GM19035 (cell line): ENCODE measurements around the gene RNU6-9.
"Not testable (repeated sequence)": the region's sequence is repeated elsewhere in the genome, so short reads cannot be mapped to it uniquely, and the experiment has no call there.

ENCODE experiments used
- ATAC-seq: cut with Tn5 transposase; IDR thresholded peaks from one replicate; pipeline ENCODE4 v1.9.1; 2021; ENCODE audit not compliant: unreplicated experiment

RNU6-9 gene

GRCh38 chr19:892894-893689 is at the start of gene RNU6-9, which contains the start of gene MED16:
TSS of gene RNU6-9 (plus strand) at chr19:893484.
TSS of gene MED16 (minus strand) at chr19:893187. CDS start at chr19:891131, 2,056 bp downstream.
- peak; percentile 86 for ATAC-seq

GRCh38 chr19:843836-844545 is 49.3 kb upstream of the RNU6-9 start:
- ATAC-seq: no peak

- no peak for ATAC-seq
Measured at GRCh38 chr19:844546-844971, 48.7 kb upstream of the RNU6-9 start.

DNA sequence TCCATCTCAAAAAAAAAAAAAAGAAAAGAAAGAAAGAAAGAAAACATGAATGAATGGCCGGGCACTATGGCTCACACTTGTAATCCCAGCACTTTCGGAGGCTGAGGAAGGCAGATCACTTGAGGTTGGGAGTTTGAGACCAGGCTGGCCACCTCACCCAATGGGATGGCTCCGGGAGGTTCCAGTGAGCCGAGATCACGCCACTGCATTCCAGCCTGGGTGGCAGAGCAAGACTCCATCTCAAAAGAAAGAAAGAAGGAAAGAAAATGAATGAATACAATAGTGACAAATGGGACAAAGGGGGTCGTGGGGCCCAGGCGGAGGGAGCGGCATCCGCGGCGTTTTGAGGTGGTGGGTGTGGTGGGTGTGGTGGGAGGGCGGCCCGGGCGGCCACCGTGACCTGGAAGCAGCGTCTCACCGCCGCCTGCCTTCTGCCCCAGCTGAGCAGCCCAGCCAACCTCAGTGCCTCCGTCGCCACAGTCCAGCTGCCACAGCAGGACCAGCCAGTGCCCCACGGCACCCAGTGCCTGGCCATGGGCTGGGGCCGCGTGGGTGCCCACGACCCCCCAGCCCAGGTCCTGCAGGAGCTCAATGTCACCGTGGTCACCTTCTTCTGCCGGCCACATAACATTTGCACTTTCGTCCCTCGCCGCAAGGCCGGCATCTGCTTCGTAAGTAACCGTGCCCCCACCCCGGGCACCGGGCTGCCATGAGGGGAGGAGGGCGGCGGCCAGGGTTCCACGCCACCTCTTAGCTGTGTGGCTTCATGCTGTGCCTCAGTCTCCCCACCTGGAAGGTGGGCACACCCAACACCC is 47.4 kb upstream of the RNU6-9 start:
- no peak for ATAC-seq

- ATAC-seq: no peak
Measured at GRCh38 chr19:848386-848921, 44.8 kb upstream of the RNU6-9 start.

GRCh38 chr19:849195-849594 is 44.1 kb upstream of the RNU6-9 start:
- ATAC-seq: not testable (repeated sequence)

- ATAC-seq: no peak
Measured at GRCh38 chr19:850221-850978, 42.9 kb upstream of the RNU6-9 start.

GRCh38 chr19:850979-851335 is 42.3 kb upstream of the RNU6-9 start:
- no peak for ATAC-seq

GRCh38 chr19:852136-853013 is 40.9 kb upstream of the RNU6-9 start, which contains the start of gene ELANE:
TSS of gene ELANE (plus strand) at chr19:852303. CDS start at chr19:852329, 26 bp downstream.
- ATAC-seq: no peak

GRCh38 chr19:853014-853585 is 40.2 kb upstream of the RNU6-9 start:
- ATAC-seq: no peak

- ATAC-seq: not testable (repeated sequence)
Measured at GRCh38 chr19:853614-854220, 39.6 kb upstream of the RNU6-9 start.

GRCh38 chr19:854549-854948 is 38.7 kb upstream of the RNU6-9 start:
- ATAC-seq: no peak

DNA sequence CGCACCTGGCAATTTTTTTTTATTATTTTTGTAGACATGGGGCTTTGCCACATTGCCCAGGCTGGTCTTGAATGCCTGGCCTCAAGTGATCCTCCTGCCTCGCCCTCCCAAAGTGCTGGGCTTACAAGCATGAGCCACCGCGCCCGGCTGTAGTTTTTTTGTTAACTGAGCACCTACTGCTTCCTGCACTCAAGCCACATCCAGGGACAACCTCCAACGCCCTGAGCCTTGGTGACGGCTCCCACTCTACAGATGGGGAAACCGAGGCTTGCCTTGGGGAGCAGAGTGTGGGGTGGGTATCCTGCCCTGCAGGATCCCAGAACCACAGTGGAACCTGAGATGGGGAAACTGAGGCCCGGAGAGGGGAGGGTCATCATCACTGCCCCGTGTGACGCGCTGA is 38.1 kb upstream of the RNU6-9 start:
- no peak for ATAC-seq

DNA sequence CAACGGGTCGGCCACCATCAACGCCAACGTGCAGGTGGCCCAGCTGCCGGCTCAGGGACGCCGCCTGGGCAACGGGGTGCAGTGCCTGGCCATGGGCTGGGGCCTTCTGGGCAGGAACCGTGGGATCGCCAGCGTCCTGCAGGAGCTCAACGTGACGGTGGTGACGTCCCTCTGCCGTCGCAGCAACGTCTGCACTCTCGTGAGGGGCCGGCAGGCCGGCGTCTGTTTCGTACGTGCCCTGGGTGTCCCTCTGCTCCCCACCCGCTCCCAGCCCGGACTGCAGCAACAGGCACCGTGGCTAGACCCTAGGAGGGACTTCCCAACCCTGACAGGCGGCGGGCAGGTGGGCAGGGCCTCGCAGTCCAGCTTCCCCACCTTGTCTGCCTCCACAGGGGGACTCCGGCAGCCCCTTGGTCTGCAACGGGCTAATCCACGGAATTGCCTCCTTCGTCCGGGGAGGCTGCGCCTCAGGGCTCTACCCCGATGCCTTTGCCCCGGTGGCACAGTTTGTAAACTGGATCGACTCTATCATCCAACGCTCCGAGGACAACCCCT is 37.6 kb upstream of the RNU6-9 start:
- no peak for ATAC-seq

DNA sequence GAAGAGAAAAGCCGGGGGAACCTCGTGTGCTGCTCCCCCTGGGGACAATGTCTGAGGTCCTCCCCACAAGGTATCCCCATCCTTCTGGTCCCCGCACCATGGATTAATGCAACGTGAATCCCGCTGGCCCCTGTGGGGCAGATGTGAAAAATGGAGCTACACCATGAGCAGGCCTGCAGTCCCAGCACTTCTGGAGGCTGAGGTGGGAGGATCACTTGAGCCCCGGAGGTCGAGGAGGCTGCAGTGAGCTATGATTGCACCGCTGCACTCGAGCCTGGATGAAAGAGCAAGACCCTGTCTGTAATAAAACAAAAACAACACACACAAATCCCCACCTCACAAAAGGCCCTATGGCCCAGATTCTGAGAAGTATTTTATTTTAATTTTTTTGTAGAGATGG is 35.0 kb upstream of the RNU6-9 start:
- ATAC-seq: no peak

DNA sequence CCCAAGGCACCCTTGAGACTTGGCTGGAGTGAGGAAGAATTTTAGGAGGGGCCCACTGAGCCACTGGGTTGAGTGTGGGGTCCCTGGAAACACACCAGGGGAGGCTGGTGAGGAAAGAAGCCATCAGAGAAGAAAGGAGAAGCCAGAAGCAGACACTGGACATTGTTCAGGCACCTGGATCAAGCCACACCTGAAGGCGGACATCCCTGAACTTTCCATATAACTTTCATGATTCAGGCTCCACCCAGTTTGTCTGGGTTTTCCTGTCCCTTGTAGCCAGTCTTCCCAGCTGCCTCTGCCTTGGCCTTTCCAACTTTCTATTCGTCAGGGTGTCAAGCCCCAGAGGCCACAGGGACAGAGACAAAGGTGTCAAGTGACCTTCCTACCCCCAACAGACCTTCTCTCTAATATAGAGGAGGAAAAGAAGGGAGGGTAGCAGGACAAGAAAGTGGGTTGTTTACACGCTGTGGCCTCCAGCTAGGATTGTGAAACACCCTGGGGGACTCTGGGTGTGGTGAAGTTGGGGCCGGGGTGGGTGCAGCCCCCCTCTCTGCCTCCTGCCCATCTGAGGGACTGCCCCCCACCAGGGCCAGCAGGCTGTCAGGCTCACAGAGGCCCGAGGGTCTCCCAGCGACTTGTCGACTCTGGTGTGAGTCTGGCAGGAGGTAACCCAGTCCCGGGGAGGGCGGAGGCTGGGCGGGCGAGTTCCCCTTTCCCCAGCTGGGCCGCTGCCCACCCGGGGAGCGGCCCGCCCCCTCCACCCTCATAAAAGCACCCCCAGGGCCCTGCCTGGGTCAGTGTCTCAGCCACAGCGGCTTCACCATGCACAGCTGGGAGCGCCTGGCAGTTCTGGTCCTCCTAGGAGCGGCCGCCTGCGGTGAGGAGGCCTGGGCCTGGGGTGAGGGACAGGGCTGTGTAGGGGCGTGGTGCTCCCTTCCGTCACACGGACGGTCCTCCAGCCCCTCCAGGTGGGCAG is 34.1 kb upstream of the RNU6-9 start, which contains the start of gene CFD:
CFD (plus strand) TSS at position 797 of the 976 bp plus-strand sequence; CDS start at position 823, 26 bp downstream.
- ATAC-seq: no peak

DNA sequence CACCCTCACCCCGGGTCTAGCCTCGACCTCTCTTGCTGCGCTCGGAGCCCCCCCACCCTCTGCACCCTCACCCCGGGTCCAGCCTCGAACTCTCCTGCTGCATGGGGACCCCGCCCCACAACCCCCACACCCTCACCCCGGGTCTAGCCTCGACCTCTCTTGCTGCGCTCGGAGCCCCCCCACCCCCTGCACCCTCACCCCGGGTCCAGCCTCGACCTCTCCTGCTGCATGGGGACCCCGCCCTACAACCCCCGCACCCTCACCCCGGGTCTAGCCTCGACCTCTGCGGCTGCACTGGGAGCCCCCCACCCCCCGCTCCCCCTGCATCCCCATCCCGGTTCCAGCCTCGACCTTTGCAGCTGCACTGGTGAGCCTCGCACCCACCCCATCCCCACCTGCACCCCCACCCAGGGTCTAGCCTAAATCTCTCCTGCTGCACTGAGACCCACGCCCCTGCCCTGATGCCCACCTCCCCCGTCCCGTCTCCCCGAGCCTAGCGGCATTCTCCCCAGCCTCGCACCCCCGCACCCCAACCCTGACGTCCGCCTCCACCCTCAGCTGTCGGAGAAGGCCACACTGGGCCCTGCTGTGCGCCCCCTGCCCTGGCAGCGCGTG is 32.0 kb upstream of the RNU6-9 start:
- no peak for ATAC-seq
